Measurements from ENCODE around the gene RXRG. TPM values are rescaled to one million over a fixed set of nuclear protein-coding genes. Genes with fewer than 3 reads are reported as not detected.

The RXRG gene
- total and polyA plus RNA-seq, 2 experiments from 2014 or later = not detected

- H3F3A ChIP-seq (ENCODE audit: insufficient read depth) = no peaks in the 10 kb centered on the region
- H3K4me2 ChIP-seq (ENCODE audit: unreplicated experiment) = no peak overlapping the region
- in situ Hi-C loops (cut with MboI) = no loop called here
- H3K27me3 ChIP-seq (replicated peaks; ENCODE audit: insufficient read depth) = peaks cover 93% of the 10 kb centered on the region
- H3K9me3 ChIP-seq (ENCODE audit: low read depth) = no peaks in the 10 kb centered on the region
- no peak overlapping the region for H2AFZ ChIP-seq
- H3K4me3 ChIP-seq = no peak overlapping the region
- WGBS, 2 experiments (ENCODE audit: low coverage in 1 of 2, low lambda C conversion rate in 2 of 2, missing lambda C conversion rate in 2 of 2) = 58 to 61% methylated on average over 22 of the region's 22 CpGs
- H3K79me2 ChIP-seq (ENCODE audit: insufficient read depth) = no peaks in the 10 kb centered on the region
- H3K36me3 ChIP-seq (ENCODE audit: low read depth) = no peaks in the 10 kb centered on the region
- no peaks in the 10 kb centered on the region for H3K4me1 ChIP-seq (ENCODE audit: insufficient read depth)
- no peak overlapping the region for H3K27ac ChIP-seq
- no peak for DNase-seq
- no peak overlapping the region for H3K9ac ChIP-seq
- TF ChIP-seq EZH2phosphoT487 (IDR thresholded peaks at IDR 0.05; ENCODE audit: insufficient read depth, low read depth) (no peak), EZH2 (IDR thresholded peaks at IDR 0.05; ENCODE audit: insufficient read depth, poor library complexity, severe bottlenecking) (no peak)
- no peaks in the 10 kb centered on the region for H4K20me1 ChIP-seq (ENCODE audit: insufficient read depth)
- no peaks in the 10 kb centered on the region for H3K9me2 ChIP-seq (ENCODE audit: insufficient read depth)
Observed at GRCh38 chr1:165354739-165355138, 90.2 kb downstream of the RXRG start.

GRCh38 chr1:165353731-165354671, 90.9 kb downstream of the RXRG start:
- Histone ChIP-seq H3K36me3 (ENCODE audit: low read depth) (no peaks in the 10 kb centered on the region), H3K9ac (no peak overlapping the region), H3K4me2 (ENCODE audit: unreplicated experiment) (no peak overlapping the region), H4K20me1 (ENCODE audit: insufficient read depth) (no peaks in the 10 kb centered on the region), H3K79me2 (ENCODE audit: insufficient read depth) (no peaks in the 10 kb centered on the region), H3K27ac (no peak overlapping the region), H3K27me3 (replicated peaks; ENCODE audit: insufficient read depth) (peaks cover 91% of the 10 kb centered on the region), H3K9me3 (ENCODE audit: low read depth) (no peaks in the 10 kb centered on the region), H2AFZ (no peak overlapping the region), H3F3A (ENCODE audit: insufficient read depth) (no peaks in the 10 kb centered on the region), H3K4me3 (no peak overlapping the region), H3K9me2 (ENCODE audit: insufficient read depth) (no peaks in the 10 kb centered on the region), H3K4me1 (ENCODE audit: insufficient read depth) (no peaks in the 10 kb centered on the region)
- in situ Hi-C loops (cut with MboI) = no loop called here
- 26 to 31% methylated on average over 51 to 52 of the region's 52 CpGs for WGBS, 2 experiments (ENCODE audit: low coverage in 1 of 2, low lambda C conversion rate in 2 of 2, missing lambda C conversion rate in 2 of 2)
- DNase-seq = no peak
- TF ChIP-seq EZH2phosphoT487 (IDR thresholded peaks at IDR 0.05; ENCODE audit: insufficient read depth, low read depth) (no peak), EZH2 (IDR thresholded peaks at IDR 0.05; ENCODE audit: insufficient read depth, poor library complexity, severe bottlenecking) (no peak)

GRCh38 chr1:165352442-165353293, 92.3 kb downstream of the RXRG start:
- H3K4me2 ChIP-seq (ENCODE audit: unreplicated experiment) = no peak overlapping the region
- TF ChIP-seq EZH2 (IDR thresholded peaks at IDR 0.05; ENCODE audit: insufficient read depth, poor library complexity, severe bottlenecking) (no peak), EZH2phosphoT487 (IDR thresholded peaks at IDR 0.05; ENCODE audit: insufficient read depth, low read depth) (no peak)
- in situ Hi-C loops (cut with MboI) = no loop called here
- H3K4me3 ChIP-seq = no peak overlapping the region
- no peak overlapping the region for H3K9ac ChIP-seq
- WGBS, 2 experiments (ENCODE audit: low coverage in 1 of 2, low lambda C conversion rate in 2 of 2, missing lambda C conversion rate in 2 of 2) = 14 to 15% methylated on average over 58 to 59 of the region's 59 CpGs
- H3K4me1 ChIP-seq (ENCODE audit: insufficient read depth) = no peaks in the 10 kb centered on the region
- DNase-seq = no peak
- H2AFZ ChIP-seq = no peak overlapping the region
- H3K79me2 ChIP-seq (ENCODE audit: insufficient read depth) = no peaks in the 10 kb centered on the region
- no peaks in the 10 kb centered on the region for H3F3A ChIP-seq (ENCODE audit: insufficient read depth)
- no peaks in the 10 kb centered on the region for H3K9me3 ChIP-seq (ENCODE audit: low read depth)
- no peaks in the 10 kb centered on the region for H3K9me2 ChIP-seq (ENCODE audit: insufficient read depth)
- H3K27ac ChIP-seq = no peak overlapping the region
- H3K27me3 ChIP-seq (replicated peaks; ENCODE audit: insufficient read depth) = peaks cover 89% of the 10 kb centered on the region
- H3K36me3 ChIP-seq (ENCODE audit: low read depth) = no peaks in the 10 kb centered on the region
- no peaks in the 10 kb centered on the region for H4K20me1 ChIP-seq (ENCODE audit: insufficient read depth)

- H3K9ac ChIP-seq = no peak overlapping the region
- TF ChIP-seq EZH2phosphoT487 (IDR thresholded peaks at IDR 0.05; ENCODE audit: insufficient read depth, low read depth) (no peak), EZH2 (IDR thresholded peaks at IDR 0.05; ENCODE audit: insufficient read depth, poor library complexity, severe bottlenecking) (no peak)
- no peak overlapping the region for H3K27ac ChIP-seq
- H2AFZ ChIP-seq = no peak overlapping the region
- H3K27me3 ChIP-seq (replicated peaks; ENCODE audit: insufficient read depth) = peaks cover 89% of the 10 kb centered on the region
- 37 to 41% methylated on average over 20 of the region's 20 CpGs for WGBS, 2 experiments (ENCODE audit: low coverage in 1 of 2, low lambda C conversion rate in 2 of 2, missing lambda C conversion rate in 2 of 2)
- H3F3A ChIP-seq (ENCODE audit: insufficient read depth) = no peaks in the 10 kb centered on the region
- no peak overlapping the region for H3K4me2 ChIP-seq (ENCODE audit: unreplicated experiment)
- in situ Hi-C loops (cut with MboI) = no loop called here
- no peak for DNase-seq
- no peaks in the 10 kb centered on the region for H3K9me2 ChIP-seq (ENCODE audit: insufficient read depth)
- no peaks in the 10 kb centered on the region for H3K4me1 ChIP-seq (ENCODE audit: insufficient read depth)
- no peaks in the 10 kb centered on the region for H3K79me2 ChIP-seq (ENCODE audit: insufficient read depth)
- no peaks in the 10 kb centered on the region for H4K20me1 ChIP-seq (ENCODE audit: insufficient read depth)
- no peak overlapping the region for H3K4me3 ChIP-seq
- H3K36me3 ChIP-seq (ENCODE audit: low read depth) = no peaks in the 10 kb centered on the region
- no peaks in the 10 kb centered on the region for H3K9me3 ChIP-seq (ENCODE audit: low read depth)
Observed at GRCh38 chr1:165351863-165352441, 93.0 kb downstream of the RXRG start.

Other genes starting within 250 kb of the RXRG start
- gene LMX1A, start 88.4 kb downstream of the RXRG start, total RNA-seq (2014; rRNA removed; shearing (Covaris generic)) = not detected in 2 replicates
- not detected in 2 replicates for gene LMX1A, start 88.4 kb downstream of the RXRG start, polyA plus RNA-seq (2016; fragmentation: Nextera tagmentation; extraction: Ambion mirVana)
- gene LRRC52, start 98.9 kb upstream of the RXRG start, total RNA-seq (2014; rRNA removed; shearing (Covaris generic)) = not detected in 2 replicates
- not detected in 2 replicates for gene LRRC52, start 98.9 kb upstream of the RXRG start, polyA plus RNA-seq (2016; fragmentation: Nextera tagmentation; extraction: Ambion mirVana)
- gene MGST3, start 186.1 kb upstream of the RXRG start, total RNA-seq (2014; rRNA removed; shearing (Covaris generic)) = 165 and 186 TPM in 2 replicates
- gene MGST3, start 186.1 kb upstream of the RXRG start, polyA plus RNA-seq (2016; fragmentation: Nextera tagmentation; extraction: Ambion mirVana) = 383 and 389 TPM in 2 replicates

All from GM23248 (cell line).